ENCODE measurements around the gene KLHL20.
"Not testable (repeated sequence)": the region's sequence is repeated elsewhere in the genome, so short reads cannot be mapped to it uniquely, and the experiment has no call there.

The KLHL20 gene

GRCh38 chr1:173779936-173780335 is 65.2 kb downstream of the KLHL20 start:
- Histone ChIP-seq H3K27ac (no peak overlapping the region), H3K9ac (no peak overlapping the region), H3K4me2 (ENCODE audit: low read length) (no peak overlapping the region), H3K79me2 (no peaks in the 10 kb centered on the region), H3K9me3 (ENCODE audit: control insufficient read depth, low read length) (no peaks in the 10 kb centered on the region), H3K4me3 (ENCODE audit: low read depth, low read length) (no peak overlapping the region), H2AFZ (no peak overlapping the region), H3K27me3 (ENCODE audit: control insufficient read depth, insufficient read depth, low read length) (no peaks in the 10 kb centered on the region), H3K36me3 (ENCODE audit: control insufficient read depth, insufficient read depth, low read length) (no peaks in the 10 kb centered on the region), H3K4me1 (no peaks in the 10 kb centered on the region)
- TF ChIP-seq, protein P1, sequence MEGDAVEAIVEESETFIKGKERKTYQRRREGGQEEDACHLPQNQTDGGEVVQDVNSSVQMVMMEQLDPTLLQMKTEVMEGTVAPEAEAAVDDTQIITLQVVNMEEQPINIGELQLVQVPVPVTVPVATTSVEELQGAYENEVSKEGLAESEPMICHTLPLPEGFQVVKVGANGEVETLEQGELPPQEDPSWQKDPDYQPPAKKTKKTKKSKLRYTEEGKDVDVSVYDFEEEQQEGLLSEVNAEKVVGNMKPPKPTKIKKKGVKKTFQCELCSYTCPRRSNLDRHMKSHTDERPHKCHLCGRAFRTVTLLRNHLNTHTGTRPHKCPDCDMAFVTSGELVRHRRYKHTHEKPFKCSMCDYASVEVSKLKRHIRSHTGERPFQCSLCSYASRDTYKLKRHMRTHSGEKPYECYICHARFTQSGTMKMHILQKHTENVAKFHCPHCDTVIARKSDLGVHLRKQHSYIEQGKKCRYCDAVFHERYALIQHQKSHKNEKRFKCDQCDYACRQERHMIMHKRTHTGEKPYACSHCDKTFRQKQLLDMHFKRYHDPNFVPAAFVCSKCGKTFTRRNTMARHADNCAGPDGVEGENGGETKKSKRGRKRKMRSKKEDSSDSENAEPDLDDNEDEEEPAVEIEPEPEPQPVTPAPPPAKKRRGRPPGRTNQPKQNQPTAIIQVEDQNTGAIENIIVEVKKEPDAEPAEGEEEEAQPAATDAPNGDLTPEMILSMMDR (IDR thresholded peaks at IDR 0.05): no peak

DNA sequence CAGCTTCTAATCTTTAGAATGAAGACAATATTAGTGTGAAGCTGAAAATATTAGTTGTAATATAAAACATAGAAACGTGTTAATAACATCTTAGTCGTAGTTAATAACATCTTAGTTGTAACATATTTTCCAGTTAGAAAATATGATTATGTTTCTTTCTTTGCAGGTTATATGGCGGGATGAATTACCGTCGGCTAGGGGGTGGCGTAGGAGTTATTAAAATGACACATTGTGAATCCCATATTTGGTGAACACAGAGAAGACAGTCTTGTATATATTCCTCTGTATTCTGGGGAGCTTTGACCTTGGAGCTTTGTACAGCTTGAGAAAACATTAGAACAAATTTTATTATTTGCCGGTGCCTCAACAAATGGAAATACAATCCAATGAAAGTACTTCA is 70.2 kb downstream of the KLHL20 start:
- H3K4me1 ChIP-seq: no peaks in the 10 kb centered on the region
- no peaks in the 10 kb centered on the region for H3K9me3 ChIP-seq (ENCODE audit: control insufficient read depth, low read length)
- no peak overlapping the region for H3K9ac ChIP-seq
- TF ChIP-seq, protein P1 (IDR thresholded peaks at IDR 0.05): no peak
- no peak overlapping the region for H3K27ac ChIP-seq
- no peaks in the 10 kb centered on the region for H3K36me3 ChIP-seq (ENCODE audit: control insufficient read depth, insufficient read depth, low read length)
- no peak overlapping the region for H3K4me2 ChIP-seq (ENCODE audit: low read length)
- H3K4me3 ChIP-seq (ENCODE audit: low read depth, low read length): no peak overlapping the region
- no peaks in the 10 kb centered on the region for H3K27me3 ChIP-seq (ENCODE audit: control insufficient read depth, insufficient read depth, low read length)
- no peak overlapping the region for H2AFZ ChIP-seq
- H3K79me2 ChIP-seq: no peaks in the 10 kb centered on the region

GRCh38 chr1:173789841-173790240 is 75.1 kb downstream of the KLHL20 start:
- Histone ChIP-seq H3K4me1 (no peaks in the 10 kb centered on the region), H3K9me3 (ENCODE audit: control insufficient read depth, low read length) (no peaks in the 10 kb centered on the region), H3K4me3 (ENCODE audit: low read depth, low read length) (no peak overlapping the region), H3K4me2 (ENCODE audit: low read length) (no peak overlapping the region), H3K9ac (no peak overlapping the region), H3K79me2 (no peaks in the 10 kb centered on the region), H3K27ac (no peak overlapping the region), H3K36me3 (ENCODE audit: control insufficient read depth, insufficient read depth, low read length) (no peaks in the 10 kb centered on the region), H3K27me3 (ENCODE audit: control insufficient read depth, insufficient read depth, low read length) (no peaks in the 10 kb centered on the region), H2AFZ (no peak overlapping the region)
- TF ChIP-seq, protein P1 (IDR thresholded peaks at IDR 0.05): no peak

DNA sequence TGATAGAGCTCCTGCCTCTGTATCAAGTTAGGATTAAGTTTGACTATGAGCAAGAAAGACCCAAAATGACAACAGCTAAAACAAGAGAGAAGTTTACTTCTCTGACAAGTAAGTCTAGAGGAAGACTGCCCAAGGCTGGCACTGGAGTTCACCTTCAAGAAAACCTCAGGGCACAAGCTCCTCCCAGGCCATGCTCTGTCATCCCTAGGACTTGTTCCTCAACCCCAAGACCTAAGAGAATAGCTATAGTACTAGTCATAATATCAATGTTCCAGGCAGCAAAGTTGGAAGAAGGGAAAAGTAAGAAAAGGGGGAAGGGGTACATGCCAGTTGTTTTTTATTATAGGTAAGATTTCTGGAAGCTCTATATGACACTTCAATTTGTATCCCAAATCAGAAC is 83.3 kb downstream of the KLHL20 start:
- Histone ChIP-seq H3K79me2 (no peaks in the 10 kb centered on the region), H3K4me1 (no peaks in the 10 kb centered on the region), H3K27ac (no peak overlapping the region), H3K27me3 (ENCODE audit: control insufficient read depth, insufficient read depth, low read length) (no peaks in the 10 kb centered on the region), H3K4me2 (ENCODE audit: low read length) (no peak overlapping the region), H2AFZ (no peak overlapping the region), H3K9ac (no peak overlapping the region), H3K4me3 (ENCODE audit: low read depth, low read length) (no peak overlapping the region), H3K36me3 (ENCODE audit: control insufficient read depth, insufficient read depth, low read length) (no peaks in the 10 kb centered on the region), H3K9me3 (ENCODE audit: control insufficient read depth, low read length) (no peaks in the 10 kb centered on the region)
- TF ChIP-seq, protein P1 (IDR thresholded peaks at IDR 0.05): no peak

DNA sequence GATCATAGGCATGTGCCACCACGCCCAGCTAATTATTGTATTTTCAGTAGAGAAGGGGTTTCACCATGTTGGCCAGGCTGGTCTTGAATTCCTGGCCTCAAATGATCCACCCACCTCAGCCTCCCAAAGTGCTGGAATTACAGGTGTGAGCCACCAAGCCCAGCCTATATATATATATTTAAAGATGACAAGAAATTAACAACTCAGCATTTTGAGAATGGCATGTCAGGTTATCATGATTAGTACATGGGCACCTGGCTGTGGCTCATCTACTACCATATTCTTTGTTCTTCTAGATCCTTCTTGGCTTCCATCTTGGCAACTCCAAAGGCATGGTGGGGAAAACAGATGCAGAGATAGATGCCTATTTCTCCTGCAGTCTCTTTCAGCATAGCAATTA is 85.2 kb downstream of the KLHL20 start:
- H3K79me2 ChIP-seq; H3K9ac ChIP-seq; H3K36me3 ChIP-seq (ENCODE audit: control insufficient read depth, insufficient read depth, low read length); H3K27ac ChIP-seq; H3K4me1 ChIP-seq; H3K27me3 ChIP-seq (ENCODE audit: control insufficient read depth, insufficient read depth, low read length); H3K4me3 ChIP-seq (ENCODE audit: low read depth, low read length); H2AFZ ChIP-seq; H3K9me3 ChIP-seq (ENCODE audit: control insufficient read depth, low read length); H3K4me2 ChIP-seq (ENCODE audit: low read length): not testable (repeated sequence)

Measured in parathyroid adenoma (tissue), 2 donors.